Activated CD8-positive, alpha-beta memory T cell treated with anti-CD3 and anti-CD28 coated beads, Interleukin-2, amount 50 U/mL, for 24 hours (primary cell): ENCODE results near the gene PM20D2.

Experiments
- DNase-seq: peaks from one replicate; pipeline ENCODE4 v3.0.0-alpha.2; 2020; ENCODE audit errors: extremely low read depth

Gene PM20D2

GRCh38 chr6:89145091-89145955 lies 532 bp upstream of the PM20D2 start:
- DNase-seq = no peak

DNA sequence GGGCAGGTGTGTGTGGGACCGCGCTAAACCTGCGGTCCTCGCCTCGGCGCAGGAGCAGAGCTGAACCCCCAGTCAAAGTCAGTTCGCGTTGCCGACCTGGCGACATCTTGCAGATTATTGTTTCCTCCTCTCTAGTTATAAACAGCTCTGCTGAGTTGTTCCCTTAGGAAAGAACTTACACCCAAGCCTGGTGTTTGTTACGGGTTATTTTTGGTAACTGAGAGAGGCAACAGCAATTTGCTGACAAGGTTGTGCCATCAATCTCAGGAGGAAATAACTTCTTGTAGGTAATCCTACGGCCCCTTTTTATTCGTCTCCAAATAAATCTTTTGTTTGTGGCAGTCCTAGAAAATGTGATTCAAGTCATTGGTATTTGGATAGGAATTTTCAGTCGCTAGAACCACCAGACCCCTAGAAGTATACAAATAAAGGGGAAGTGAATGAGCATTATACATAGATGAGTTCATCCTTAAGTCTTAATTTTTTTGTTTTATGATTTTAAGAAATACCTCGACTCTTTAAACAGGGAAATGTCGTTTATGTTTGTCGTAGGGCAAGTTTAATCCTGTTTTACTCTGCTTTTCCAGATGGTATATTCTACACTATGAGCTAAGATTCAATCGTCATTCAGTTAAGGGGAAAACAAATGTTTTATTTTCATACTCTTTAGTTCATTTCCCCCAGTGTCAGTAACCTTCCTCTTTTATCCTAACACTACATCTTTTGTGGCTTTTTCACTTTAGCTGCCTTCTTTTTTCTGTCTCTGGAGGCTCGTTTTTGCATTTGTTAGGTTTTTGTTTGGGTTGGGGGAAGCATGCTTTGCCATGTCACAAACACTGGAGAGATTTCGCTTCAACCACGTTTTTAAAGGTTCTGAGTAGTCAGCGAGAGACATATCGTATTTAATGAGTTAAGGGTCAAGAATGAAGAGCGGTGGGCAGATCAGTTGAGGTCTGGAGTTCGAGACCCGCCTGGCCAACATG lies 1.2 kb downstream of the PM20D2 start:
- DNase-seq = no peak

- DNase-seq = no peak
Measured at GRCh38 chr6:89148016-89148750, 2.3 kb downstream of the PM20D2 start.

GRCh38 chr6:89154131-89154530 lies 8.3 kb downstream of the PM20D2 start:
- no peak for DNase-seq

- no peak for DNase-seq
Measured at GRCh38 chr6:89160331-89161092, 14.7 kb downstream of the PM20D2 start.

GRCh38 chr6:89161326-89162046 lies 15.6 kb downstream of the PM20D2 start:
- DNase-seq = no peak

- no peak for DNase-seq
Measured at GRCh38 chr6:89162047-89162371, 16.2 kb downstream of the PM20D2 start.

GRCh38 chr6:89172131-89172530 lies 26.3 kb downstream of the PM20D2 start:
- no peak for DNase-seq

- no peak for DNase-seq
Measured at GRCh38 chr6:89173634-89174033, 27.8 kb downstream of the PM20D2 start.

- no peak for DNase-seq
Measured at GRCh38 chr6:89180112-89180511, 34.3 kb downstream of the PM20D2 start.

DNA sequence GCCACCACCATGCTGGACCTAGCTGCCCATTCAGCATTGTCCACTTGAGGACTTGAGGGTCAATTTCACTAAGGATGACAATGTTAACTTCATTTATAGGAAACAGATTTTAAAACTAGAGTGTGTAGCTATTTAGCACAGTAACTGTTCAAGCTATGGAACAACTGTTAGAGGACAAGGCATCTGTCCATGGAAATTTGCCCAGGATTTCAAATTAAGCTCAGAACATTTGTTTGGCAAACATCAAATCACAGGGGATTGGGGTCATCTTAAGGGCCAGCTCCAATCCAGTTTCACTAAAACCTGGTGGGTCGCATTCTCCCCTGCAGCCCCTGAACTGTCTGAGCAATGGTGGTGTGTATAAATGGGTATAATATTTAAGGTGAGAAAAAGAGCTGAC lies 35.1 kb downstream of the PM20D2 start:
- DNase-seq = no peak

GRCh38 chr6:89183294-89183693 lies 37.4 kb downstream of the PM20D2 start:
- no peak for DNase-seq

- no peak for DNase-seq
Measured at GRCh38 chr6:89184344-89184743, 38.5 kb downstream of the PM20D2 start.

- no peak for DNase-seq
Measured at GRCh38 chr6:89186762-89187161, 40.9 kb downstream of the PM20D2 start.

- no peak for DNase-seq
Measured at GRCh38 chr6:89187504-89187903, 41.6 kb downstream of the PM20D2 start.

DNA sequence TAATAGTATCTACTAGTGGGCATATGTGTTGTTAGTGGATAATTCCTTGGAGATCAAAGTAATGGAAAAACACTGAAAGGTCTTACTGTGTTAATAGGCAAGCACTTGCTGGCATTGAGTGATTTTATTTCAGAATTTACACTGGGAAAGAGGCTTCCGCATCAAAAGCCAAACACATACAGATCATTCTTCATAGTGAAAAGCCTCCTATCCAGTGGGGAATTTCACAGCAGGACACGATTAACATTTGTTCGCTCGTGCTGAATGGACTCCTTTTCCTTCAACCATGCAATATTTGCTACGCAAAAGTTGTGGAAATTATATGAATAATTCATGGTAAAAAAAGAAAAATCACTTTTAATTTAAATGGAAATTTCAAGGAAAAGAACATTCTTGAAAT lies 44.9 kb downstream of the PM20D2 start:
- no peak for DNase-seq

DNA sequence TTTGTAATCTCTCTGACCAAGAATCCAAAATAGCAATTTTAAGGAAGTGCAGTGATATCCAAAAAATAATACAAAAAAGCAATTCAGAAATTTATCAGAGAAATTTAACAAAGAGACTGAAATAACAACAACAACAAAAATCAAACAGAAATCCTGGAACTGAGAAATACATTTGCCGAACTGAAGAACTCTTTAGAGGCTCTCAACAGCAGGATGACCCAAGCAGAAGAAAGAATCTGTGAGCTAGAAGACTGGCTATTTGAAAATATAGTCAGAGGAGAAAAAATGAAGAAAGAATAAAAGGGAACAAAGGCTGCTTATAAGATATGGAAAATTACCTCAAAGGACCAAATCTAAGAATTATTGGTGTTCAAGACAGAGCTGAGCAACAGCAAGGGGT lies 48.7 kb downstream of the PM20D2 start:
- no peak for DNase-seq

GRCh38 chr6:89197141-89197540 lies 51.3 kb downstream of the PM20D2 start:
- no peak for DNase-seq

DNA sequence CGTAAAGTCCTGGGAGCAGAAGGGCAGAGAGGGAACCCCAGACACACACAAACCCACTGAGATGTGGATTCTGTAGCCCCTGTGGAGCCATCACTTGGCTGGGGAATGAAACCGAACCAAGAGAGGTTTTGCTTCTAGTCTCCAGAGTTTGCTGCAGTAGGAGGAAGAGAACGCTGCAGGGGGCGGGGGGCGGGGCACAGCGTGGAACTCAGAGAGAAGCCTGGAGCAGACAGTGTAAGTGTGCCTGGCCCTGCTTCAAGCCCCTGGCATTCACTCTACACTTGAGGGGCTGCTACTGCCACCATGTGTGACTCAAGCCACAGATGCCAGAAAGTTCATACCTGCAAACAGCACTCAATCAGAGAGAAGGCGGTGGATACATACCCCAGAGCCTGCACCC lies 52.4 kb downstream of the PM20D2 start:
- DNase-seq = no peak

DNA sequence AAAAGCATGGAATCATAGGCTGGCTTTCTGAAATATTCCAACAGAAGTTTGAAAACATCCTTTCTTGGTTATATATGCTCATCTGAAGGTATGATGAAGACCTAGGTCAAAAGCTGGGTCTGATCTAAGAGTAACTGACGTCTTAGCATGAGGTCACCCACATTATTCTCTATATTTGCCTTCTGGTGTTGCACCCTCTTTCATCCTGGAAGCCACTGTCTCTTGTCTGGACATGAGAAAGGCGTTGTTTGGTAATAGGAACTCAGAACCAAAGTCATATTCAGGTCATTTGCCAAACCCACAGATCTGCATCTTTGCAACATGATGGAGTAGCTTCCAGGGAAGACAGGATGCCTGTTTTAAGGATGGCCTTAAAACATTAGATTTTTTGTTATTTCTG lies 53.7 kb downstream of the PM20D2 start:
- no peak for DNase-seq
